A549 (cell line): Measurements from ENCODE around the gene LRRC8A. TPM values are rescaled to one million over a fixed set of nuclear protein-coding genes. Genes with fewer than 3 reads are reported as not detected.

Source experiments
- ATAC-seq, 2 experiments: fragments of 200-7000 bp in 1 of 2; fragments of >200 bp in 1 of 2; cut with Nextera tagmentation in 1 of 2; cut with Tn5 transposase in 1 of 2; 3 replicates each; pipeline versions ENCODE4 v1.8.0 to v1.9.1; 2018 to 2020; ENCODE audit warnings: mild to moderate bottlenecking in 1 of 2, moderate library complexity in 1 of 2
- CTCF ChIA-PET: fragments of 300-600 bp; sonication (Branson Sonifier 250); formaldehyde crosslinking; extraction: SDS; loops from one replicate; lab custom pipeline; 2021; ENCODE audit warnings: antibody characterized with exemption, inconsistent platforms; lab: Yijun Ruan, JAX
- POLR2A ChIA-PET: fragments of 350-600 bp; formaldehyde crosslinking; extraction: SDS; loops from one replicate; lab custom pipeline; 2021; ENCODE audit warnings: antibody characterized with exemption, inconsistent platforms; lab: Yijun Ruan, JAX
- DNase-seq, 2 experiments: peaks; one replicate each; pipeline versions ENCODE4 v3.0.0 to v3.0.0-alpha.2; 2011 to 2016; ENCODE audit warnings: low read depth in 1 of 2, low spot score in 1 of 2
- FAIRE-seq: peaks from 2 replicates; lab custom pipeline; 2011; peaks lifted over from hg19 to GRCh38; lab: Jason Lieb, UNC
- H3K27ac ChIP-seq, 2 experiments: fragments of >200 bp; sonication (Bioruptor Twin); formaldehyde crosslinking; 3 replicates each; pipeline ENCODE4 v1.5.1; 2016 to 2017
- H3K4me1 ChIP-seq: fragments of >200 bp; sonication (Bioruptor Twin); formaldehyde crosslinking; 3 replicates; pipeline ENCODE4 v1.6.1; 2016
- H3K4me2 ChIP-seq: fragments of >200 bp; sonication (Bioruptor Twin); formaldehyde crosslinking; 3 replicates; pipeline ENCODE4 v1.6.1; 2016
- H3K4me3 ChIP-seq: fragments of >200 bp; sonication (Bioruptor Twin); formaldehyde crosslinking; 3 replicates; pipeline ENCODE4 v1.5.1; 2016
- H3K9me3 ChIP-seq: fragments of >200 bp; sonication (Bioruptor Twin); formaldehyde crosslinking; 3 replicates; pipeline ENCODE4 v1.6.1; 2016
- CEBPB ChIP-seq, 2 experiments: fragments of >200 bp in 1 of 2; sonication (Bioruptor Twin) in 1 of 2; formaldehyde crosslinking in 1 of 2; IDR thresholded peaks; 2 replicates each; pipeline ENCODE4 v1.6.1; 2012 to 2016
- CHD2 ChIP-seq: fragments of 150-350 bp; IDR thresholded peaks from 2 replicates; pipeline ENCODE4 v1.6.1; 2014; ENCODE audit warnings: low read length; ENCODE audit not compliant: partially characterized antibody
- CHD4 ChIP-seq: fragments of 200-600 bp; sonication (generic); IDR thresholded peaks from 2 replicates; pipeline ENCODE4 v1.6.1; 2016; ENCODE audit warnings: antibody characterized with exemption, mild to moderate bottlenecking, borderline replicate concordance
- CTCF ChIP-seq: fragments of >200 bp; sonication (Bioruptor Twin); formaldehyde crosslinking; IDR thresholded peaks from 3 replicates; pipeline ENCODE4 v1.5.1; 2016
- E2F6 ChIP-seq: IDR thresholded peaks from 2 replicates; pipeline ENCODE4 v1.6.1; 2012; ENCODE audit warnings: low read depth, borderline replicate concordance
- EHMT2 ChIP-seq: fragments of 200-600 bp; sonication (generic); IDR thresholded peaks from 2 replicates; pipeline ENCODE4 v1.6.1; 2016; ENCODE audit warnings: antibody characterized with exemption, low read depth, mild to moderate bottlenecking, moderate library complexity
- ELK1 ChIP-seq: fragments of 150-350 bp; IDR thresholded peaks from 2 replicates; pipeline ENCODE4 v1.6.1; 2014; ENCODE audit warnings: low read depth, mild to moderate bottlenecking, low read length
- ESRRA ChIP-seq: fragments of 150-350 bp; IDR thresholded peaks from 2 replicates; pipeline ENCODE4 v1.6.1; 2014; ENCODE audit warnings: mild to moderate bottlenecking, low read length, borderline replicate concordance
- FOSB ChIP-seq: fragments of 250-450 bp; sonication (Bioruptor Pico); IDR thresholded peaks from 2 replicates; pipeline ENCODE4 v1.5.0; 2020; ENCODE audit warnings: mild to moderate bottlenecking, moderate library complexity
- FOXS1 ChIP-seq: fragments of 250-450 bp; sonication (Bioruptor Pico); IDR thresholded peaks from 2 replicates; pipeline ENCODE4 v1.5.0; 2020; ENCODE audit warnings: mild to moderate bottlenecking, moderate library complexity
- HDAC2 ChIP-seq: fragments of 200-600 bp; sonication (generic); IDR thresholded peaks from 2 replicates; pipeline ENCODE4 v1.6.1; 2016
- HES2 ChIP-seq: fragments of >200 bp; sonication (Bioruptor Twin); formaldehyde crosslinking; IDR thresholded peaks from 2 replicates; pipeline ENCODE4 v1.6.1; 2016
- KDM5A ChIP-seq: fragments of 200-600 bp; sonication (generic); IDR thresholded peaks from 2 replicates; pipeline ENCODE4 v1.6.1; 2016; ENCODE audit warnings: antibody characterized with exemption, mild to moderate bottlenecking
- MAX ChIP-seq: IDR thresholded peaks from 2 replicates; pipeline ENCODE4 v1.6.1; 2012
- NPAS2 ChIP-seq: fragments of 250-450 bp; sonication (Bioruptor Pico); IDR thresholded peaks from 2 replicates; pipeline ENCODE4 v1.8.0; 2022; ENCODE audit warnings: mild to moderate bottlenecking, moderate library complexity, borderline replicate concordance
- NR3C1 ChIP-seq: fragments of >200 bp; sonication (Bioruptor Twin); formaldehyde crosslinking; IDR thresholded peaks from 3 replicates; pipeline ENCODE4 v1.6.1; 2017
- PBX3 ChIP-seq: IDR thresholded peaks from 2 replicates; pipeline ENCODE4 v1.6.1; 2012
- POLR2A ChIP-seq: IDR thresholded peaks from 2 replicates; pipeline ENCODE4 v1.6.1; 2012; ENCODE audit warnings: mild to moderate bottlenecking, low read length
- POLR2AphosphoS2 ChIP-seq: conservative IDR thresholded peaks from 2 replicates; pipeline ENCODE4 v1.6.1; 2012; ENCODE audit warnings: low read length, improper control_type of control experiment, inconsistent platforms
- RAD21 ChIP-seq, 2 experiments: fragments of >200 bp in 1 of 2; sonication (Bioruptor Twin) in 1 of 2; formaldehyde crosslinking in 1 of 2; IDR thresholded peaks in 1 of 2; conservative IDR thresholded peaks in 1 of 2; 2 replicates in 1 of 2; 3 replicates in 1 of 2; pipeline ENCODE4 v1.6.1; 2012 to 2018; ENCODE audit warnings: inconsistent platforms in 1 of 2
- SMC3 ChIP-seq: fragments of >200 bp; sonication (Bioruptor Twin); formaldehyde crosslinking; IDR thresholded peaks from 3 replicates; pipeline ENCODE4 v1.6.1; 2018; ENCODE audit warnings: inconsistent platforms
- SREBF2 ChIP-seq: fragments of 450-650 bp; IDR thresholded peaks from 2 replicates; pipeline ENCODE4 v1.6.1; 2014; ENCODE audit warnings: mild to moderate bottlenecking, moderate library complexity
- ZSCAN20 ChIP-seq: fragments of 250-450 bp; sonication (Bioruptor Pico); IDR thresholded peaks from 2 replicates; pipeline ENCODE4 v1.8.0; 2022; ENCODE audit warnings: mild to moderate bottlenecking, moderate library complexity
- WGBS: methylation state at CpG from one replicate; pipeline ENCODE4 v1.1.6; 2017; ENCODE audit errors: missing lambda C conversion rate; 5-methylcytosine and 5-hydroxymethylcytosine counted together
- polyA plus RNA-seq, 4 experiments: library from polyadenylated mRNA; depleted of rRNA in 3 of 4; stranded (reverse); fragments of >200 nt; fragmentation: RNase III in 1 of 4; extraction: RNeasy Plus Mini Kit Qiagen cat#74134 plus additional on column Dnase treatment in 1 of 4; gene quantifications; 2 replicates in 3 of 4; 3 replicates in 1 of 4; pipeline ENCODE4 v1.2.3, GENCODE V29; 2011 to 2017

The LRRC8A gene
- polyA plus RNA-seq, 2 of the 4 experiments (the other 2 are of a cell fraction) = 22.9 to 25.9 TPM

- TF ChIP-seq FOSB = no peak
- TF ChIP-seq ZSCAN20 = no peak
- TF ChIP-seq KDM5A = no peak
- no peak for TF ChIP-seq POLR2AphosphoS2
- peak; percentile 72 to 93; a peak in 3 of 4 replicates for TF ChIP-seq CEBPB (IDR thresholded peaks at IDR 0.05)
- H3K4me3 ChIP-seq = no peak overlapping the region
- POLR2A ChIA-PET = no interaction called here
Observed at GRCh38 chr9:128923493-128923883, 41.6 kb downstream of the LRRC8A start.

GRCh38 chr9:128927731-128928411, 45.9 kb downstream of the LRRC8A start:
- peak; percentile 47; the same call in 1 of the 2 replicates for TF ChIP-seq MAX
- TF ChIP-seq SMC3 = peak; percentile 99
- peak; percentile 93 for TF ChIP-seq CTCF
- TF ChIP-seq RAD21 (conservative IDR thresholded peaks at IDR 0.05 in 1 of 2, IDR thresholded peaks at IDR 0.05 in 1 of 2) = peak; percentile 98 to 99
- TF ChIP-seq FOXS1 (CRISPR knock-in tag) = no peak
- TF ChIP-seq, all 56 proteins: peak for 4
- POLR2A ChIA-PET = no interaction called here

More at GRCh38 chr9:128923493-128923883, 41.6 kb downstream of the LRRC8A start:
- WGBS = 96% methylated on average over 6 of the region's 6 CpGs
- Histone ChIP-seq H3K4me2 (no peak overlapping the region), H3K27ac (no peak overlapping the region; a peak in 1 of 6 replicates), H3K9me3 (no peaks in the 10 kb centered on the region), H3K4me1 (peaks cover 30% of the 10 kb centered on the region)
- CTCF ChIA-PET = interaction anchor here (1.0 to 14.3 kb wide), 4 partner anchors 45 to 104 kb away, joined by 3 to 244 read pairs (median 32); partner anchors contain the start of gene ENDOG
- ATAC-seq (no peak), DNase-seq (no peak), FAIRE-seq (no peak)

GRCh38 chr9:128928624-128929023, 46.7 kb downstream of the LRRC8A start:
- TF ChIP-seq EHMT2 = no peak
- TF ChIP-seq E2F6 = no peak
- TF ChIP-seq ELK1 = no peak
- no peak for TF ChIP-seq ESRRA
- TF ChIP-seq HDAC2 = no peak
- no peak for TF ChIP-seq CHD4
- TF ChIP-seq NR3C1 = no peak
- no peak for TF ChIP-seq PBX3
- no peak for TF ChIP-seq SMC3
- no peak for TF ChIP-seq NPAS2 (CRISPR knock-in tag)
- TF ChIP-seq KDM5A = no peak
- TF ChIP-seq FOSB = no peak
- TF ChIP-seq SREBF2 = no peak
- no peak for TF ChIP-seq HES2
- no peak for TF ChIP-seq POLR2A
- TF ChIP-seq CHD2 = no peak
- TF ChIP-seq, all 56 proteins: peak for 0
- peaks cover 4% of the 10 kb centered on the region for H3K4me1 ChIP-seq
- no peak for DNase-seq
- ChIA-PET POLR2A (no interaction called here), CTCF (interaction anchor here (0.6 to 14.3 kb wide), 63 partner anchors 8 to 1701 kb away, joined by 3 to 244 read pairs (median 5); partner anchors contain the start of genes DOLK, ENDOG, KYAT1 and NUP188)
- ATAC-seq = no peak
- 80% methylated on average over 2 of the region's 2 CpGs for WGBS
- FAIRE-seq = no peak
- H3K27ac ChIP-seq = no peak overlapping the region
- no peak overlapping the region for H3K4me3 ChIP-seq
- H3K4me2 ChIP-seq = no peak overlapping the region
- no peaks in the 10 kb centered on the region for H3K9me3 ChIP-seq

More at GRCh38 chr9:128927731-128928411, 45.9 kb downstream of the LRRC8A start:
- no peak overlapping the region for H3K4me3 ChIP-seq
- ATAC-seq = peak; percentile 93 to 94
- peak overlapping the region; percentile 65 to 72; a peak in 5 of 6 replicates for H3K27ac ChIP-seq
- DNase-seq = peak; percentile 70 to 83
- 0 out of 3 replicates have a peak overlapping the region, but pooled peaks have one; percentile 15 for H3K4me2 ChIP-seq
- peaks cover 4% of the 10 kb centered on the region for H3K4me1 ChIP-seq
- 24% methylated on average over 10 of the region's 10 CpGs for WGBS
- no peaks in the 10 kb centered on the region for H3K9me3 ChIP-seq
- no peak for FAIRE-seq
- CTCF ChIA-PET = interaction anchor here (0.6 to 14.3 kb wide), 71 partner anchors 8 to 1702 kb away, joined by 3 to 244 read pairs (median 5); partner anchors contain the start of genes DOLK, ENDOG, KYAT1 and NUP188
